22Rv1 (cell line): ENCODE results near the gene NBL1.

Experiments used
- ZFX ChIP-seq: fragments of 450-650 bp; IDR thresholded peaks from 2 replicates; pipeline ENCODE4 v1.6.1; 2017; ENCODE audit warnings: antibody characterized with exemption, borderline replicate concordance
- TF ChIP-seq, protein P1 (sequence below): fragments of 450-650 bp; IDR thresholded peaks from 2 replicates; pipeline ENCODE4 v1.5.1; 2017; ENCODE audit warnings: mild to moderate bottlenecking

DNA sequence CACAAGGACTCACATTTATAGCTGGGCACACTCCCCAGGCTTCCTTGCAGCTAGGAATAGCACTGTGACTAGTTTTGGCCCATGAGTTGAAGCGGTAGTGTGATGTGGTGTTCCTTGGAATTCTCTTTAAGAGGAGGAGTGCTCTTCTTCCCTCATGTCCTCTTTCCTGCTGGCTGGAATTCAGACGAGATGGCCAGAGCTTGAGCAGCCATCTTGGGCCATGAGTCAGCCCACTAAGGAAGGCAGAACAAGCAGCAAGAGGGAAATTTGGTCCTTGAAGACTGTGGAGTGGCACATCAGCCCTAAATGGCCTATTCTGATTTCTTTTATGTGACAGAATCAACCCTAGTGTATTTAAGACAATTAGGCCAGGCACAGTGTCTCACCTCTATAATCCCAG is 40.6 kb downstream of the NBL1 start:
- TF ChIP-seq, protein P1, sequence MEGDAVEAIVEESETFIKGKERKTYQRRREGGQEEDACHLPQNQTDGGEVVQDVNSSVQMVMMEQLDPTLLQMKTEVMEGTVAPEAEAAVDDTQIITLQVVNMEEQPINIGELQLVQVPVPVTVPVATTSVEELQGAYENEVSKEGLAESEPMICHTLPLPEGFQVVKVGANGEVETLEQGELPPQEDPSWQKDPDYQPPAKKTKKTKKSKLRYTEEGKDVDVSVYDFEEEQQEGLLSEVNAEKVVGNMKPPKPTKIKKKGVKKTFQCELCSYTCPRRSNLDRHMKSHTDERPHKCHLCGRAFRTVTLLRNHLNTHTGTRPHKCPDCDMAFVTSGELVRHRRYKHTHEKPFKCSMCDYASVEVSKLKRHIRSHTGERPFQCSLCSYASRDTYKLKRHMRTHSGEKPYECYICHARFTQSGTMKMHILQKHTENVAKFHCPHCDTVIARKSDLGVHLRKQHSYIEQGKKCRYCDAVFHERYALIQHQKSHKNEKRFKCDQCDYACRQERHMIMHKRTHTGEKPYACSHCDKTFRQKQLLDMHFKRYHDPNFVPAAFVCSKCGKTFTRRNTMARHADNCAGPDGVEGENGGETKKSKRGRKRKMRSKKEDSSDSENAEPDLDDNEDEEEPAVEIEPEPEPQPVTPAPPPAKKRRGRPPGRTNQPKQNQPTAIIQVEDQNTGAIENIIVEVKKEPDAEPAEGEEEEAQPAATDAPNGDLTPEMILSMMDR = no peak
- TF ChIP-seq ZFX = no peak
